NCI-H1694 (cell line): ENCODE data around the gene SIX5.
"Not testable (repeated sequence)": the region's sequence is repeated elsewhere in the genome, so short reads cannot be mapped to it uniquely, and the experiment has no call there.

Experiments
- DNase-seq: peaks from one replicate; lab custom pipeline; 2025; lab: John Stamatoyannopoulos, UW

Gene SIX5

DNA sequence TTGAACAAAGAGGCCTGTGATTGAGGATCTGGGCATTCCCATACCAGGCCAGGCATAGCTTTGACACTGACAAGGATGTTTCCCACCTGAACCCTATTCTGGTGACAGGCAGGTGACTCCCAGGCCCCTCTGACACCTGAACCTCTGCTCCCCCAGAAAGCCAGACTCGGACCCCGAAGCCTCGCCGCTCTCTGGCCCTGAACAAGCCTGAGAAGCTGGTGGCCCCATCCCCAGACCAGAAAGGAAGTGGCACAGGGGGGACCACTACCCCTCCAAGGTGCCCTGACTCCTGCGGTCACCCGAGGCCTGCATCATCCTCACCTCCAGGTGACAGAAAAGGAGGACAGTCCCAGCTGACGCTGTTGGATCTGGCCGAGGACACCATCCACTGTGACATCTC, 14.7 kb downstream of the SIX5 start:
- DNase-seq = no peak

DNA sequence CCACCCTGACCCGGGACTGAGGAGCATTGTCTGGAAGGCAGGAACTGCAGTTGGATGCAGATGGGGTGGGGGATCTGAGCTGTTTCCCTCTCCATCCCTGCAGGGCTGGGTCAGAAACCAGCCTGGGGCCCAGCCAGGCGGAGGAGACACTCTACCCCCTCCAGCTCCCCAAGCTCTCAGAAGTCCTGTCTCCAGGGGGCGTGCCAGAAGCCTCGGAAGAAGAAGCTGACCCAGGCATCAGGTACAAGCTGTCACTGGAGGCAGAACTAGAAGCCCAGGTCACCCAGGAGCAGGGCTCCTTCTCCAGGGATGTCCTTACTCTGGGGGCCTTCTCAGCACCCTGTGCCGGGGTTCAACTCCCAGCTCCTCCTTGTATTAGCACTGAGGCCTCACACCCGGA, 15.5 kb downstream of the SIX5 start:
- DNase-seq = no peak

DNA sequence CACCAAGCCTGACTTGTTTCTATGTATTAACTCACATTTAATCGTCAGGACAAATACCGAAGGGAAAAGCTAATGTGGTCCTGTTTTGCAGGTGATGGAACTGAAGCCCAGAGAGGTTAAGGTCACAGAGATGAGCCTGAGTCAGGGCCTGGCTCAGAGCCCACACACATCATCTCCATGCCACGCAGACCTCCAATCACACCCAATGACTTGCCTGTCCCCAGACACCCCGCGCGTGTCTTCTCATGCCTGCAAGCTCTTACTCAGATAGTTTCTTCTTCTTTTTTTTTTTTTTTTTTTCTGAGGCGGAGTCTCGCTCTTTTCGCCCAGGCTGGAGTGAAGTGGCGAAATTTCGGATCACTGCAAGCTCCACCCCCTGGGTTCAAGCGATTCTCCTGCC, 16.4 kb downstream of the SIX5 start:
- DNase-seq = no peak

DNA sequence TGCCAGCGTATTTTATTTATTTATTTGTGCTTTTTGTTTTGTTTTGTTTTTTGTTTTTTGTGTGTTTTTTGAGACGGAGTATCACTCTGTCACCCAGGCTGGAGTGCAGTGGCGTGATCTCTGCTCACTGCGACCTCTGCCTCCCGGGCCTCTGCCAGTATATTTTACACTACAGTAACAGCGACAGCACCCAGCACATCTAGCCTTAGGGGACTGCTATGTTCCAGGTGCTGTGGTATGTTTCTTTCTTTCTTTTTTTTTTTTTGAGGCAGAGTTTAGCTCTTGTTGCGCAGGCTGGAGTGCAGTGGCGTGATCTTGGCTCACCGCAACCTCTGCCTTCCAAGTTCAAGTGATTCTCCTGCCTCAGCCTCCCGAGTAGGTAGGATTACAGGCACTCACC, 17.6 kb downstream of the SIX5 start:
- DNase-seq = not testable (repeated sequence)

DNA sequence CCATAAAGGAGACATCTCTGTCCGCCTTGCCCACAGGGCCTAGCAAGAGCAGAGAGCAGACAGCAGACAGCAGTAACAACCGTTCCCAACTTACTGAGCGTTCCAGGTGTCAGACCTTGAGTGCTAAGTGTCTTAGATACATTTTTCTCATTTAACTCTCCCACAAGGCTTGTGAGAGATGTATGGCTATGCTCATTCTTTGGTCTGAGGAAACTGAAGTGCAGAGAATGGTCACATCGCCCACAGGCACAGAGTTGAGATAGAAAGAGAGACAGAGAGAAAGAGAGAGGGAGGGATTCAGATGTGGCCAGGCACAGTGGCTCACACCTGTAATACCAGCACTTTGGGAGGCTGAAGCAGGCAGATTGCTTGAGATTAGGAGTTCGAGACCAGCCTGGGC, 21.5 kb downstream of the SIX5 start:
- DNase-seq = no peak

DNA sequence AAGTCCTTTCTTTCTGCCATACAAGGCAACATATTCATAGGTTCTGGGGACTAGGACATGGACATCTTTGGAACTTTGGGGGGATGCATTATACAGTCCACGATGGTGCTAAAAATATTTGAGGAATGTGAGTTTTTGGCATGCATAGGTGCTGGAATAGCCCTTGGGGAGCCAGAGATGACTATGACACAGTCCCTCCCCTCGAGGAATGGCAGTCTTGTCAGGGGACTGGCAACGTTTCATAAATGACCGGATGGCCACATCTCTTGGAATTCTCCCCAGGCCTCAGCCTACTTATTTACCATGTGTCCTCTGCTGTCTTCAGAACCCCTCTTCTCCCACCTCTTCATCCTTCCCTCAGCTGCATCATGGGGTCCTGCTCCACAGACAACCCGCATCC, 22.2 kb downstream of the SIX5 start:
- DNase-seq = no peak

DNA sequence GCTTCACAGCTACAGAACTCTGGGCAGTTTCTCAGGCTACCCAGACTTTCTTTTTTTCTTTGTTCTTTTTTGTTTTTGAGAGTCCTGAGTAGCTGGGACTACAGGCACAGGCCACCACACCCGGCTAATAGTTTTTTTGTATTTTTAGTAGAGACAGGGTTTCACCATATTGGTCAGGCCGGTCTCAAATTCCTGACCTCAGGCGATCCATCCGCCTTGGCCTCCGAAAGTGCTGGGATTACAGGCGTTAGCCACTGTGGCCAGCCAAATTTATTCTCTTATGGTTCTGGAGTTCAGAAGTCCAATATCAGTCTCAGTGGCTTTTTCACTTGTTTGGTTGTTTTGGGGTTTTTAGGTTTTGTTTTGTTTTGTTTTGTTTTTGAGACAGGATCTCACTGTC, 23.4 kb downstream of the SIX5 start:
- DNase-seq = no peak

DNA sequence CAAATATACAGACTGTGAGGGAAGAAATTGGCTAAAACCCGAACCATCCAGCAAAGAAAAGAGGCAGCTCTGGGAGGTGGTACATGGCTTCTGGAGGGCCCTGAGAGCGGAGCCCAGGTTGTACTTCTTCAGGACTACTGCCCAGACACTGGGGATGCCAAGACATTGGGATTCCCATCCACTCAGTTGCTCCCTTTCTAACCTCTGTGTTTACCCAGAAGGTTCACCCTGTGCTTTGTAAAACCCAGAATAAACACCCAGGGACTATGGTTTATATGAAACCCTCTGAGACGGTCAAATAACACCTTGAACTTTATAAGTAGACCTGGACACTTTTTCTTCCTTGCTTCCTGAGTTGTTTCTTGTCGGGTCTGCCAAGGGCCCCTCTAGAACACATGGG, 26.1 kb downstream of the SIX5 start:
- no peak for DNase-seq

DNA sequence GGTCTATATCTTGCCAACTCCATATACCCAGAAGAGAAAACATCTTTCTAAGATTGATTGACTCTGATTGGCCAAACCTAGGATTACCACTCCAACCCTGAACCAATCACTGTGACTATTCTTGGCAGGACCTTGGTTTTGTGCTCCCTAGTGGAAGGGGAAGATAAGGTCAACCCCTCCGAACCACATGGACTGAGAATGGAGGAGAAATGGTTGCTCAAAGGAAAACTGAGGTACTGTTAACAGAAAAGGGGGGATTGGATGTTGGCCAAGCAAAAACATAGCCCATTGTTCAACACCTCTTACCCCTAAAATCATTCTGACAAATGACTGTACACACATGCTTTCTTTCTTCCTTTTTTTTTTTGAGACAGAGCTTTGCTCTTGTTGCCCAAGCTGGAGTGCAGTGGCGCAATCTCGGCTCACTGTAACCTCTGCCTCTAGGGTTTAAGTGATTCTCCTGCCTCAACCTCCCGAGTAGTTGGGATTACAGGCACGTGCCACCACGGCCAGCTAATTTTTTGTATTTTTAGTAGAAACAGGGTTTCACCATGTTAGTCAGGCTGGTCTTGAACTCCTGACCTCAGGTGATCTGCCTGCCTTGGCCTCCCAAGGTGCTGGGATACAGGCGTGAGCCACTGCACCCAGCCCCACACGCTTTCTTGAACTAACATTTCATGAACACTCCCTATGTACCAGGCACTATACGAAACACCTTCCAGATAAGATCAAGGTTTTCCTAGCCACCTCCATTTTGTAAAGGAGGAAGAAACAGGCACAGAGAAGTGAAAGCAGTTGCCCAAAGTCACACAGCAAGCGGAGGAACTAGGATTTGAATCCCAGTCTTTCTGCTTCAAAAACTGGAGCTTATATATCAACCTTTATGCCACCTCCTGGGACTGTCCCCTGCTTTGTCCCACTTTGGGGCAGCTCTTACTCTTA, 29.3 kb downstream of the SIX5 start:
- no peak for DNase-seq

DNA sequence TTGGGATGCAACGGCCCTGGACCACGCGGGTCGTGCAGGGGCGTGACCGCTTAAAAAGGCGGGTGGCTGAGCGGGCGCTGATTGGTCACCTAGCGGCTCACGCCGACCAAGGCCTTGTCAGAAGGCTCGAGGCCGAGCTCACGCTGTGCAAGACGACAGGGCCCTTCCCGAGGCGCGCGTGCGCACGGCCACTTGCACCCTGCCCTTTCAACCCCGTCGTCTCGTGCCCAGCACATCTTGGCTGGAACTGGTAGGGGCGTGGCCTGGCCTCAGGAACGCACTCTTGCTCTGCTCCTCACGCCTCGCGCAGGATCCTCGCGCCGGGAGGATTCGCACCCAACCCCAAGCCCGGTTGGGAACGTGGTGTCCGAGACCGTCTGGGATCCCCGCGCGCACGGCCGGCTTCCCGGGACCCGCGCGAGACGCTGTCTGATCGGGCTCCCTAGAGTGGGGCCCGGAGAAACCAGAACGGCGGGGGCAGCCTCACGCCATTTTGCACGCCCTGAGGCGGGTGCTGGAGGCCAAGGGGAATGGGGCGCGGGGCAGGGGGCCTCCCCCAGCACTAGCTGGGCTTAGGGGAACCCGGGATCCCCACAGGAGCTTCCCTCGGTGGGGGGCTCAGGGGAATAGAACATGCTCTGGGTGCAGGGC, 35.8 kb downstream of the SIX5 start, which contains the start of gene MEIOSIN:
Gene MEIOSIN, plus strand, starts transcription at position 280 of the 651 bp plus-strand sequence. CDS start 1,938 bp downstream, outside the sequence.
- DNase-seq = no peak

DNA sequence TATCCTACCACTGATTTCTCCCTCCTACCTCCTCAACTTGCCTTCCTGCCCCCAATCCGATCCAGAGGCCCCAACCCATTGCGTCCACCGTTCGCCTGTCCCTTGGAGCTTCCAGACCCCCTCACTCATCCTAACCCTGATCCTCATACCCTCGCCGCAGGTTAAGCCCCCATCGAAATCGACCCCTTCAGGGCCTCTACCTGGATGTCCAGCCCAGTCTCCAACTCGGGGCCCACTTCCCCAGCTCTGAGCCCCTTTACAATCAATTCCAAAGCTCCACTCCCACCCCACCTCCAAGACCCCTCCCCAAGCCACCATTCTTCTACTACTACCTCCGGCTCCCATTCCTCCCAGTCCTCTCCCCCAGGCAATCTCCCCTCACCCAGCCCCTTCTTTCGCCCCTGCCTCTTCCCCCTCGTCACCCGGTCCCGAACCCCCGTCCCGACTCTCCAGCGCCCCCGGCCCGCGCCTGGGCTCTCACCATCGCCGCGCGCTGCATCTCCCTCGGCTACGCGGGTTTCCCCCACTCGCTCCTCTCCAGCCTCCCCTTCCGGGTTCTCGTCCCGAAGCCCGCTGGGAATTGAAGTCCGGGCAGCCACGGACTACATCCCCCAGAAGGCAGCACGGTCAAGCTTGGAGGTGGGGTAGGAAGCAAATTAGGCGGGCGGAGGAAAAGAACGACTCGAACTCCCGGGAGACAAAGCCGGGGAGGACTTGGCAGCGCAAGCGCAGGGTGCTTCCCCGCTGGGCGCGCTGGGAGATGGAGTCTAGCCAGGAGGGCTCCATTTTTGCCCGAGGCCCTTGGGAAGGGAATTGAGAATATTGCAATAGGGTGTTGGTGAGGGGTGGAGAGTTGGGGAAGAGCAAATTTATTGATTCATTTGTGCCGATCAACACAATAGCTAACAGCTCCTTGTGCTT, 38.4 kb downstream of the SIX5 start, which contains the start of gene FBXO46:
Gene FBXO46, minus strand, starts transcription at position 529 of the 921 bp plus-strand sequence. CDS start 17,401 bp downstream, outside the sequence.
- DNase-seq = peak; percentile 98

DNA sequence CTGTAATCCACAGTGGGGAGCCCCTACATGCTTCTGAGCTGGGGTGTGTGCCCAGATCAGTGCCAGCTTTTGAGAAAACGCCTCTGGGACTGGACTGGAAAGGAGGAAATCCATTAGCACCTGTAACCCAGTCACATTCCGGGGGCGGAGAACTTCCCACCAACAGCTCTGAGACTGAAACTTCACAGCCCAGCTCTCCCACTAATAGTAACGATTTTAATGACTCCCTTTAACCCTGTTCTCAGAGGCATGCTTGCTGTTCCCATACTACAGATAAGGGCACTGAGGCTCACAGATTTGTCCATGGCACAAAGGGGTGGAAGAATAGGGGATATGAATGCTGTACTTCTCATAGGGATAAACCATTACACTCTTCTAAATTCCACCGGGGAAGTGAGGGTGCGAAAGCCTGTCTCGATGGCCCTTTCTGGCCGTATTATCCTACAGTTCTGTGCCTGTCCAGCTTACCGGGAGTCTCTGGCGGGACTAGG, 39.2 kb downstream of the SIX5 start:
- no peak for DNase-seq

DNA sequence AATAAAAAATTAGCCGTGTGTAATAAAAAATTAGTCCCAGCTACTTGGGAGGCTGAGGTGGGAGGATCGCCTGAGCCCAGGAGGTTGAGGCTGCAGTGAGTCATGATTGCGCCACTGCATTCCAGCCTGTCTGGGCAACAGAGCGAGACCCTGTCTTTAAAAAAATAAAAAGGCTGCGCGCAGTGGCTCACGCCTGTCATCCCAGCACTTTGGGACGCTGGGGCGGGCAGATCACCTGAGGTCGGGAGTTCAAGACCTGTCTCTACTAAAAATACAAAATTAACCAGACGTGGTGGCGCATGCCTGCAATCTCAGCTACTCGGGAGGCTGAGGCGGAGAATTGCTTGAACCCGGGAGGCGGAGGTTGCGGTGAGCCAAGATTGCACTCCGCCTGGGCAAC, 40.4 kb downstream of the SIX5 start:
- DNase-seq = not testable (repeated sequence)

DNA sequence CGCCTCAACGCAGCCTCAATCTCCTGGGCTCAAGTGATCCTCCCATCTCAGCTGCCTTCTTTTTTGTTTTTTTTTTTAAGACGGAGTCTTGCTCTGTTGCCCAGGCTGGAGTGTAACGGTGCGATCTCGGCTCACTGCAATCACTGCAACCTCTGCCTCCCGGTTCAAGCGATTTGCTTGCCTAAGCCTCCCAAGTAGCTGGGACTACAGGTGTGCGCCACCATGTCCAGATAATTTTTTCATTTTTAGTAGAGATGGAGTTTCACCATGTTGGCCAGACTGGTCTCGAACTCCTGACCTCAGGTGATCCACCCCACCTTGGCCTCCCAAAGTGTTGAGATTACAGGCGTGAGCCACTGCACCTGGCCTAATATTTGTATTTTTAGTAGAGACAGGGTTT, 49.0 kb downstream of the SIX5 start:
- DNase-seq = not testable (repeated sequence)

DNA sequence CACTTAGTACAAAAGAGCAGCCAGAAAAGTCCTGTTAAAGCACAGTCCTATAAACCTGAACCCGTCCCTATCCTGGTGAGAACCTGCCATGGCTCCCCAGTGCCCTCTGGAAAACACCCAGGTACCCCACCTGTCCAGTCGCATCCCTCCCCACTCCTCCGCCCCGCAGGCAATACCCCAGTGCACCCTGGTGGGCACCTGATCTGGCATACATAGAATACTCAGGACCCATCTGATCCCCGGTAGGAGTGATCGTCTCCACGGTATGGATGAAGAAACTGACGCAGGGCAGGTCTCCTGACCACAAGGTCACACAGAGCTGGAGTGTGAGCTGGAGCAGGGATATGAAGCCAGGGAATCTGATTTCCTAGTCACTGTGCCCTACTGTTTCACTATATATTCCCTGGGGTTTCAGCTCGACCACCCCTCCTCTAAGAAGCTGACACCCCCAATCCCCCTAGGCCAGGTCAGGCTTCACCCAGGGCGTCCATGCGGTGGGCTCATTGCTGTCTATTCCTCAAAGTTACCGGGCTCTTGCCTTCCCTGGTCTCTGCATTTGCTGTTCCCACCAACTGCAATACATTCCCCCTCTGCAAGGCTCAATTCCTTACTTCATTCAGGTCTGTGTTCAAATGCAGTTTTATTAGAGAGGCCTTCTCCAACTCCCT, 50.9 kb downstream of the SIX5 start:
- DNase-seq = no peak

DNA sequence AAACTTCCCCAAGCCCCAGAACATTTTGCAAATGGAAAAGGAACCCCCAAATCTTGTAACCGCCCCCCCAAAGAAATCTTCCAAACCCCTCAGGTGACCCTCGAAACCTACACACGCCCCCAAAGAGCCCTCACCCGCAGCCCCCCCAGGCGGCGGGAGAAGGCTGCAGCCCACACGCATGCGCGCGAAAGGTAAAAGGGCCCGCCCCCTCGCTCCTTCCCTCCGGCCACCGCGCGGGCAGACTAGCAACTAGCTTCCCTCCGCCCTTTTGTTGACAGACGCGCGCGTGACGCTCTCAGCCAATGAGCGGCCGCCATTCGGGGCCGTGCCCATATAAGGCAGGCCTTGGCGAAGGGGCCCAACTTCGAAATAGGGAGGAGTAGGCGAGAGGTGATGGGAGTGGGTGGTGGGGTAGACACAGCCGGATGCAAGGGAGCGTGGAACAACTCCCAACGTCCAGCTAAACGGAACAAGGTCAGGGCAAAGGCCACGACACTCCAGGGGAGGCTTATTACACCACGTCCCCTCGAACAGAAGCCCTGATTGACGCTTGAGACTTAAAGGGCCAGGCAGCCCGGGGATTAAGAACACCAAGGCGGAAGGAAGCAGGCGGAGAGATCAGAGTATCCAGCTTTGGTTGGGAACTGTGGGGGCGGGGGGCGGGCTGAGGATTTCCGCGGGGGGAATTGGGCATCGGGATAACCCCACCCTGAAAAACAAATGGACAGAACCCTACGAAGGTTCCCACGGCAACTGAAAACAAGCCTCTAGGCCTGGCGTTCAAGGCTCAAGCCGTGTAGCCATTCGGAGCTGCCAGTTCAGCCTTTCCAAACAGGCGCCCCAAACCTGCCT, 51.7 kb downstream of the SIX5 start:
- peak; percentile 97 for DNase-seq

DNA sequence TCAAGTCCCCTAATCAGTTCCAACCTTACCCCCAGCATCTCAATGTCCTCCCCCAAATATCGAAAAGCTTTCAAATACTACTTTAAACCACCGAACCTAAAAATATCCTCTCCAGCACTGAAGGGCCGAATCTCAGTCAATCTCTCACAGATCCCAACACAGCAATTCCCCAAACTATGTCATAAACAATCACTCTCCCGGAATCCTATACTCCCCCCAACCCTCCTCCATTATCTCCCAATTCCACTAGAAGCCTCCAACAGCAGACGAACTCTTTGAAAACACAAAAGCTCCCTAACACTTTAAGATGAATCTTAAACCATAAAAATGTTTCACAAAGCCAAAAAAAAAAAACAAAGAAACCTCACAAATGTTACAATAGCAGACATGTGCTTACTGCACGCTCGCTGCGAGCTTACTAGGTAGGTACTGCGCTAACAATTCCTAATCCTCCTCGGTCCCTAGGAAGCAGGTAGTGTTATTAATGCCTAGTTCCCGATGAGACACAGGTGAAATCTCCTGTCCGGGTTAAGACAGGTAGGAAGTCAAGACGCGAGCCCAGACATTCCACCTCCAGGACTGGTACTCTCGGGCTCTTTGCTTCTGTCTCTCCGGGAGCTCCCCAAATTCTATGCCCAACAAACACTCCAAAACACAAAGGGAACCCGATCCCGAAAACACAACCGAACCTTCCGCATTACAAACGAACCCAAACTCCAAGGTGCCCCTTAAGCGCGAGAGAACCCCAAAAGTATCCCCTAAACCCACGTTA, 52.5 kb downstream of the SIX5 start:
- DNase-seq = no peak

DNA sequence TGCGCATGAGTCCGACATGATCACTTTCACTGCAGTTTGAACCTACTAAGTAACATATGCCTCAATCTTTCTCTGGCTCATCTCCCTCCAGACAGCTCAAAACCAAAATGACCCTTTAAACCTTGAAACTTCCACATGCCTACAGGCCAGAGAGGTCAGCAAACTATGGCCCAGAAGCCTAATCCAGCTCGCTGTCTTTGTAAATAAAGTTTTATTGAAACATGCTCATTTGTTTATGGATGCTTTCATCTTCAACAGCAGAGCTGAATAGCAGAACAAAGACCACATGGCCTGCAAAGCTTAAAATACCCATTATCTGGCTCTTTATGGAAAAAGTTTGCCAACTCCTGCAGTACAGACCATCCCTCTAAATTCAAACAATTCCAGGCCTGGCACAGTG, 53.9 kb downstream of the SIX5 start:
- no peak for DNase-seq
